K562 (cell line): ENCODE data around the gene CALB2. TPM values are rescaled to one million over a fixed set of nuclear protein-coding genes. Genes with fewer than 3 reads are reported as not detected.

Experiments used
- ATAC-seq: fragments of 200-7000 bp; cut with Tn5 transposase; 3 replicates; pipeline ENCODE4 v1.9.1; 2020; ENCODE audit warnings: moderate library complexity
- BruUV-seq: library from RNA; stranded (reverse); fragments of 400-500 nt; replicated peaks from 2 replicates; lab custom pipeline; 2021; lab: Mats Ljungman, UMichigan
- CTCF ChIA-PET: fragments of 300-600 bp; formaldehyde crosslinking; extraction: SDS; loops from one replicate; lab custom pipeline; 2021; ENCODE audit warnings: low intra/inter-chr PET ratio; lab: Yijun Ruan, JAX
- POLR2A ChIA-PET: fragments of 300-600, 350-650 bp; sonication (Branson Sonifier 250); formaldehyde crosslinking; extraction: SDS; loops from one replicate; lab custom pipeline; 2021; ENCODE audit warnings: antibody characterized with exemption, inconsistent platforms; lab: Yijun Ruan, JAX
- DNase-seq, 4 experiments: peaks; one replicate each; pipeline versions ENCODE4 v3.0.0 to v3.0.0-alpha.2; 2011 to 2018; ENCODE audit warnings: low spot score in 3 of 4, mixed read lengths in 3 of 4; ENCODE audit errors: extremely low read depth in 1 of 4
- FAIRE-seq: peaks from 2 replicates; lab custom pipeline; 2011; peaks lifted over from hg19 to GRCh38; lab: Jason Lieb, UNC
- H2AFZ ChIP-seq: 2 replicates; pipeline ENCODE4 v1.6.0; 2011; ENCODE audit warnings: low read depth, low read length, control low read depth, inconsistent platforms
- H3K27ac ChIP-seq: fragments of 200-600 bp; 3 replicates; pipeline ENCODE4 v1.8.0; 2011; ENCODE audit warnings: low read depth, mild to moderate bottlenecking, control low read depth, inconsistent platforms, low read length, moderate library complexity, mixed read lengths; ENCODE audit errors: extremely low read depth
- H3K27me3 ChIP-seq, 2 experiments: fragments of 300-600 bp in 1 of 2; 2 replicates in 1 of 2; 3 replicates in 1 of 2; pipeline versions ENCODE4 v1.6.0 to v1.8.0; 2011; ENCODE audit warnings: inconsistent platforms in 2 of 2, low read length in 2 of 2, mild to moderate bottlenecking in 1 of 2, mixed read lengths in 1 of 2, moderate library complexity in 1 of 2; ENCODE audit not compliant: control insufficient read depth in 2 of 2, insufficient read depth in 2 of 2
- H3K36me3 ChIP-seq: fragments of 300-600 bp; 3 replicates; pipeline ENCODE4 v1.8.0; 2011; ENCODE audit warnings: mild to moderate bottlenecking, low read length, inconsistent platforms; ENCODE audit not compliant: control insufficient read depth, insufficient read depth
- H3K4me1 ChIP-seq, 2 experiments: fragments of 200-600 bp in 1 of 2; replicated peaks in 1 of 2; 2 replicates in 1 of 2; 3 replicates in 1 of 2; pipeline versions ENCODE4 v1.5.1 to v1.8.0; 2011; ENCODE audit warnings: inconsistent platforms in 2 of 2, low read length in 2 of 2, mild to moderate bottlenecking in 1 of 2, mixed read lengths in 1 of 2, moderate library complexity in 1 of 2; ENCODE audit not compliant: control insufficient read depth in 2 of 2, insufficient read depth in 2 of 2
- H3K4me2 ChIP-seq: 2 replicates; pipeline ENCODE4 v1.6.1; 2011; ENCODE audit warnings: low read length, control low read depth, inconsistent platforms, mixed read lengths; ENCODE audit not compliant: insufficient read depth
- H3K4me3 ChIP-seq: fragments of 200-600 bp; sonication (generic), shearing (Covaris generic); 2 replicates; pipeline ENCODE4 v1.5.1; 2016; ENCODE audit warnings: control low read depth, inconsistent platforms
- H3K79me2 ChIP-seq: fragments of 200-600 bp; 3 replicates; pipeline ENCODE4 v1.8.0; 2011; ENCODE audit warnings: low read length, inconsistent platforms; ENCODE audit not compliant: control insufficient read depth, insufficient read depth
- H3K9ac ChIP-seq, 2 experiments: 2 replicates each; pipeline versions ENCODE4 v1.6.0 to v1.6.1; 2011; ENCODE audit warnings: low read depth in 2 of 2, low read length in 2 of 2, control low read depth in 1 of 2, inconsistent platforms in 1 of 2, mild to moderate bottlenecking in 1 of 2, mixed read lengths in 1 of 2; ENCODE audit not compliant: insufficient read depth in 1 of 2
- H3K9me1 ChIP-seq: one replicate; pipeline ENCODE4 v1.6.0; 2011; ENCODE audit warnings: inconsistent platforms, mild to moderate bottlenecking, low read length, moderate library complexity; ENCODE audit not compliant: control insufficient read depth, insufficient read depth
- H3K9me3 ChIP-seq: replicated peaks from 2 replicates; pipeline ENCODE4 v1.5.1; 2011; ENCODE audit warnings: low read depth, low read length, inconsistent platforms; ENCODE audit not compliant: control insufficient read depth, insufficient read depth
- H4K20me1 ChIP-seq: replicated peaks from 2 replicates; pipeline ENCODE4 v1.6.1; 2011; ENCODE audit warnings: low read length, inconsistent platforms, mixed read lengths; ENCODE audit not compliant: control insufficient read depth, insufficient read depth
- ATF1 ChIP-seq, 2 experiments: fragments of 450-650 bp in 1 of 2; IDR thresholded peaks; 2 replicates each; pipeline ENCODE4 v1.6.1; 2016; ENCODE audit warnings: missing compliant biosample characterization in 1 of 2, missing genetic modification characterization in 1 of 2
- HDAC6 ChIP-seq: IDR thresholded peaks from 2 replicates; pipeline ENCODE4 v1.6.1; 2012; ENCODE audit warnings: low read depth, mild to moderate bottlenecking, control low read depth, inconsistent platforms, low read length, moderate library complexity
- MBD1 ChIP-seq: fragments of 250-450 bp; sonication (Bioruptor Pico); IDR thresholded peaks from 2 replicates; pipeline ENCODE4 v1.8.0; 2022; ENCODE audit warnings: inconsistent platforms
- NR4A1 ChIP-seq, 2 experiments: fragments of 250-450 bp in 1 of 2; fragments of 450-650 bp in 1 of 2; sonication (Bioruptor Pico) in 1 of 2; IDR thresholded peaks; 2 replicates each; pipeline versions ENCODE4 v1.4.0 to v1.6.1; 2016 to 2020; ENCODE audit warnings: mild to moderate bottlenecking in 2 of 2, missing compliant biosample characterization in 1 of 2, missing genetic modification characterization in 1 of 2, moderate library complexity in 1 of 2
- RFX1 ChIP-seq: fragments of 450-650 bp; IDR thresholded peaks from 2 replicates; pipeline ENCODE4 v1.6.1; 2016; ENCODE audit warnings: mild to moderate bottlenecking, moderate library complexity
- SFPQ ChIP-seq: fragments of 200-400 bp; formaldehyde crosslinking; IDR thresholded peaks from 2 replicates; pipeline ENCODE4 v1.6.1; 2017; ENCODE audit warnings: mild to moderate bottlenecking, low read depth, low read length, moderate library complexity
- WGBS: fragments of 100-300 bp; shearing (Covaris generic); methylation state at CpG from one replicate; pipeline ENCODE4 v1.1.6; 2016; ENCODE audit warnings: low coverage, mixed read lengths; ENCODE audit not compliant: insufficient coverage; ENCODE audit errors: missing lambda C conversion rate; 5-methylcytosine and 5-hydroxymethylcytosine counted together
- in situ Hi-C: fragments of 300-500 bp; cut with MboI; formaldehyde crosslinking; loops from 4 replicates; pipeline ENCODE4 v1.15.0; 2018; ENCODE audit warnings: inconsistent platforms, mixed read lengths
- intact Hi-C: fragments of 100-400 bp; cut with micrococcal nuclease; formaldehyde crosslinking; loops from 2 replicates; pipeline ENCODE4 v1.14.2; 2022
- polyA plus RNA-seq, 8 experiments: library from polyadenylated mRNA; depleted of rRNA in 4 of 8; stranded (reverse) in 5 of 8; unstranded in 3 of 8; fragments of >200 nt; fragmentation: Nextera tagmentation in 2 of 8; fragmentation: Illumina TruSeq in 1 of 8; extraction: Ambion mirVana in 2 of 8; extraction: Trizol in 1 of 8; gene quantifications; 2 replicates each; pipeline versions ENCODE4 v1.2.1 to v1.2.3, GENCODE V29; 2011 to 2014; ENCODE audit warnings: inconsistent platforms in 1 of 8, missing spikeins in 1 of 8
- total RNA-seq, 7 experiments: library from RNA; depleted of rRNA in 6 of 7; stranded (reverse); fragments of >200 nt in 6 of 7; fragmentation: Illumina TruSeq in 2 of 7; extraction: Trizol in 2 of 7; gene quantifications; 2 replicates each; pipeline versions ENCODE4 v1.2.1 to v1.2.3, GENCODE V29; 2011 to 2021; ENCODE audit warnings: low replicate concordance in 1 of 7

The CALB2 gene
- total and polyA plus RNA-seq, 9 of the 15 experiments (the other 6 are each of a cell fraction or from before 2014, with no cell fraction given) = not detected

DNA sequence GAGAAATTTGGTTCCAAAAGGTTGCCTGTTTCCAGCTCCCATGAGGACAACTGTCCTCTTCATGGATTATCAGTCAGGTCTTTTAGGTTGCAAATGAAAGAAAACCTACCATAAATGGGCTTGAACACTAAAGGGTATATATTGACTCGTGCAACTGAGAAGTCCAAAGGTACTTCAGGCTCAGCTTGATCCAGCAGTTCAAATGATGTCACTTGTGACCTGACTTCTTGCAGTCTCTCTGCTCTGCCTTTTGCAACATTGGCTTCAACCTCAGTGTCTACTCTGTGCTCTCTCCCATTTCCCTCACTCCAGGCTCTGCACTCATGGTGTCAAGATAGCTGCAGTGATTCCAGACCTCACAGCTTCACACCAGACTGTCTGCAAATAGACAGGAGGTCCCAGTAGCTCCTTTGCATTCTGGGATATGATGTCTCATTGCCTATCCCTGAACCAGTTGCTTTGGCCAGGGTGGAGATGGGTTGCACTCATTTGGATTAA lies 5.5 kb upstream of the CALB2 start (continued):
- TF ChIP-seq NR4A1 (CRISPR knock-in tag; IDR thresholded peaks at IDR 0.05) (no peak), NR4A1 (tag; IDR thresholded peaks at IDR 0.05) (no peak), MBD1 (CRISPR knock-in tag) (no peak), ATF1 (CRISPR knock-in tag; IDR thresholded peaks at IDR 0.05) (no peak), ATF1 (tag; IDR thresholded peaks at IDR 0.05) (no peak), SFPQ (no peak)

DNA sequence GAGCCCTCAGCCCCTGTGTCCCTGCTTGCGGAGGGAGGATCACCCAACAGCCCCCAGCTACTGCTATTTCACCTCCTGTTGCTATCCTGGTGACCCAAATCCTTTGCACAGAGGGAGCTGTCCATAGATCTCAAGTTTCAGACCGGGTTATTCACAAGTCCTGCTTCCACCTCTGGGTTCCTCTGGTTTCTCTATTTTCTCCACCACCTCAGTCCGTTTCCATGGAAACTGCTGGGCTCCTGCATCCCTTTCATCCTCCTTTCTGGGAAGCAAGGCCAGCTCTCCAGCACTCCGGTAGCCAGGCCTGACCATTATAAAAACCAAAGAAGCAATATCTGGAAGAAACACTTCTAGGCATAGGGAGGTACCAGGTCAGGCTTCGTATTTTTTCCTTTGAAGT lies 4.8 kb upstream of the CALB2 start:
- DNase-seq (no peak), ATAC-seq (no peak), FAIRE-seq (no peak)
- Histone ChIP-seq H3K4me3 (no peak overlapping the region), H2AFZ (no peak overlapping the region), H3K4me2 (no peak overlapping the region), H3K27ac (no peak overlapping the region), H3K27me3 (peaks cover 5 to 37% of the 10 kb centered on the region in 2 experiments), H3K36me3 (no peaks in the 10 kb centered on the region), H4K20me1 (peaks cover 12% of the 10 kb centered on the region), H3K9me1 (no peaks in the 10 kb centered on the region), H3K9me3 (no peaks in the 10 kb centered on the region), H3K79me2 (no peaks in the 10 kb centered on the region), H3K4me1 (peaks cover 3 to 6% of the 10 kb centered on the region in 2 experiments; a peak in 3 of 5 replicates), H3K9ac (no peak overlapping the region)
- in situ Hi-C loops (no loop called here), intact Hi-C loops (no loop called here)
- TF ChIP-seq HDAC6 (no peak), RFX1 (peak; percentile 60)
- BruUV-seq = no TSS peak
- POLR2A ChIA-PET = interaction anchor here (1.1 kb wide), 1 partner anchor 19 kb away, joined by 3 read pairs; no protein-coding TSS in a partner anchor
- CTCF ChIA-PET = no interaction called here
- 0% methylated on average over 5 of the region's 5 CpGs for WGBS
